Measurements from ENCODE around the gene PCDHB4.

DNA sequence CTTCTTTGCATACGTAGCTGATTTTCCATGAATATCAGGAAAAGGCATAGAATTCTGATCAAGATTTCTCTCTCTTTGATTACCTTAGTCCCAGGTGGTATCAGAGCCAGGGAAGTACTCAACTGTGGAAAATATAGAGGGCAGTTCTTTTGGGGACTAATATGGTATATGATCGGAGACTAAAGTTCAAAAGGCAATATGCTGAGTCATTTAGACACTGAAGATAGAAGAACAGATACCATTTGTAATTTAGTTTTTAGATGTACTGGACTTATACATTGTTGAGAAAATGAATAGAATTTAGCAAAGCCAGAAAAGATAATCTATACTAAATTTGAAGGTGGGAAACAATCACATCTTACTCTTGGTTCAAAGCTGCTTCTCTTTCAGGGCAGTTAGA lies 16.3 kb upstream of the PCDHB4 start:
- TF ChIP-seq CTCF (IDR thresholded peaks at IDR 0.05; ENCODE audit: insufficient read depth, low read depth, low read length) (no peak), EZH2 (IDR thresholded peaks at IDR 0.05; ENCODE audit: insufficient read depth, low read length) (no peak)
